Stimulated activated CD4-positive, alpha-beta T cell treated with anti-CD3 and anti-CD28 coated beads, Interleukin-2, amount 100 ng/mL, for 4 hours (primary cell): ENCODE results near the gene CCDC107.

Source experiments
- DNase-seq: peaks from one replicate; pipeline ENCODE4 v3.0.0-alpha.2; 2020; ENCODE audit warnings: low read depth

CCDC107 gene

DNA sequence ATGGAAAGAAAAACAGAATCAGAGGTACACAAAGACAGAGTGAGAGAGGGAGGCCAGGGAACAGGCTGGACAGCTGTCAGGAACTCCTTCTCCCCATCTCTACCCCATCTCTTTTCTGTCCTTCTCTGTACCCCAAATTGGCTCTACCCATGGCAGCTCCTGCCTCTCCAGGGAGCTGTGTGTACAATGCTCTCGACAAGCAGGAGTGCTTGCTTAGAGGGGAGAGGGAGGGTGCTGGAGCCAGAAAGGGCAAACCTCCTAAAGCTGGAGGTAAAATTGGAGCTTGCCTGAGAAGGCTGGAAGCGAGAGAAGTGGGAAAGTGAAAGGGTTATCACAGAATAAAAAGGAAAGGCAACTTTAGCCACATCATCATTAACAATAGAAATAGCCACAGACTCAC is 25.2 kb downstream of the CCDC107 start:
- no peak for DNase-seq

GRCh38 chr9:35684921-35685320 is 26.8 kb downstream of the CCDC107 start:
- DNase-seq: no peak

GRCh38 chr9:35685506-35685905 is 27.4 kb downstream of the CCDC107 start:
- no peak for DNase-seq

DNA sequence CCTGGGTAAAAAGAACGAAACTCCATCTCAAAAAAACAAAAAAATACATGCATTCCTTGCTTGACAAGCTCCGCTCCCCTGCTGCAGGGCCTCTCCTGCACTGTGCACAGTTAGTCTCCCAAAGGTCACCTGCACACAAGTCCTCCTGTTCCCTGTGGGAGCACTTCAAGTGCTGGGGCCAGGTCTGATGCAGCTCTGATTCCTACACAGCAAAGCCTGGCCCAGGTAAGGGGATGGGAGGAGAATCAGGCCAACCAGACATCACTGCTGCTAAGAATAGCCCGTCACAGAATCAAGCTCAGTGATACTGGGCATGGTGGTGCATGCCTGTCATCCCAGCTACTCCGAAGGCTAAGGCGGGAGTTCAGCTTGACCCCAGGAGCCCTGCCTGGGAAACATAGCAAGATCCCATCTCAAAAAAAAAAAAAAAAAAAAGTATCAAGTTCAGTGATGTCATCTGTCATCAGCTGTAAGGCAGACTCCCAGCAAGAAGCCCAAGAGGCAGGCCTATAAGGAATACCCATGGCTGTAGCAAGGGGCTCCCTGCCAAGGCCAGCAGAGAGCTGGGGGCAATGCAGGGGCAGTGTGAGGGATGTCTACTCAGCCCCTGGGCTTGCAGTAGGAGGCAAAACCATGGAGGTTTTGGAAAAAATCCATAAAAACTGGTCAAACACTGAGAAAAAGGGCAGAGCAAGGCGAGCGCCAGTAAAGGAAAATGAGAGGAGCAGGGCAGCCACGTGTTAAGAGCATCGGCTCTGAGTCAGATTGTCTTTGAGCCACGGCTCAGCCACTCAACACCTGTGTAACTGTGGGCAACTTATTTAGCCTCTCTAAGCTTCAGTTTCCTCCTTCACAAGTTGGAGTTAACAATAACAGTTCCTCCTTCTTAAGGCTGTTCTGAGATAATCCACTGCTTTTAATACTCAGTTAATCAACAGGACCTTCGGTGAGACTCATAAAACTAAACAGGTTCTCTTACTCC is 28.4 kb downstream of the CCDC107 start:
- no peak for DNase-seq

DNA sequence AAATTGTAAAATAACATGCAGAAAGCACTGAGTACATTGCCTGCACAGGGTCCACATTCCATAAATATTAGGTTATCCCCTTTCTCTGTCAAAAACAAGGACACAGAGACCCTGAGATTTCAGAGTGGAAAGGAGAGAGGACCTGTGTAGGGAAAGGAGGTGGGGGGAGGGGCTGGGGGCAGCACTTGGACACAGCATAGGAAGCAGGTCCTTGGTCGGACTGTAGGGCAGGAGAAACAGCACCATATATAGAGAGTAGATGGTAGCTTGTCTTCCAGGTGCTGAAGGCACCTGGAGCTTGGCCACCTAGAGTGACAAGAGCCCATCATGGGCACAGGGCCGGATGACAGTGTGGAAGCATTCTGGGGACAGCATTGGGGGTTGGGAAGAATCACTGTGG is 29.2 kb downstream of the CCDC107 start:
- DNase-seq: no peak

GRCh38 chr9:35687972-35688557 is 30.0 kb downstream of the CCDC107 start:
- DNase-seq: no peak

DNA sequence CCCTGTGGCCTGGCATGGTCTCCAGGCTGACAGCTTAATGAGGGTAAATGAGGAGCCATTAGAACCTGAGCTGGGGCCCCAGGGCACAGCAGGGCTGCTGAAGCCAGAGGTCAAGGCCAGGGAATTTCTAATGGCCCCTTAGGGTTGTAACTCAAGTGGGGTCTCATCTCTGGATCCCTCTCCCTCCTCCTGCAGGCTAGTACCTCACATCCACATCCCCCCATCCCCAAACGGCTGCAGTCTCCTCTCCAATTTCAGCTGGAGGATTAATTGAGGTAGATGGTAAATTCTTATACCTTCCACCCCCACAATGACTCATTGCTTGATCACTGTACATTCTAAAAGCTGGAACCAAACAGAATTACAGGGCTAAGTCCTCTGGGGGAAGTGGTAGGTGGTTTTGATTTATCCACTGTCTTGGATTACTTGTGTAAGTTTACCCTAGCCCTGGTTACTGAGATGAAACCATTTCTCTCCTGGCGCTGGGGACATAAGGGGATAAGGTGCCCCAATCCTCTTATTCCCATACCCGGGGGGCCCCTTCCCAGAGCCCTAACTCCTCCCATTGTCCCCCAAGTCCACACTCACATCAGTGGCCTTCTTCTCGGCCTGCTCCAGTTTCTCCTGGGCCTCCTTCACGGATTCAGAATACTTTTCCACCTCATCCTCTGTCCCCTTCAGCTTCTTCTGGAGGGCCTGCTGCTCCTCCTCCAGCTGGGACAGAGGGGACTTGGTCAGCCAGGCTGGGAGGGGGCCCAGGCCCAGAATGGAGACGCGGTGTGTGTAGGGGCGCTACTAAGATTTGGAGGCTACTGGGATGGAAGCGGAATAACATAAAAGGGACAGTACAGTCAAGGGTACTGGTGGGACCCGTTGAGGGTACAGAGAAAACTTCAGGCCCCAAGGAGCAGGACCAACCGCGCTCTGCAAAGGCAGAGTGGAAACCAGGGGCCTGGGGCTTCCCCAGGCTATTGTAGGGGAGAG is 30.8 kb downstream of the CCDC107 start:
- no peak for DNase-seq

DNA sequence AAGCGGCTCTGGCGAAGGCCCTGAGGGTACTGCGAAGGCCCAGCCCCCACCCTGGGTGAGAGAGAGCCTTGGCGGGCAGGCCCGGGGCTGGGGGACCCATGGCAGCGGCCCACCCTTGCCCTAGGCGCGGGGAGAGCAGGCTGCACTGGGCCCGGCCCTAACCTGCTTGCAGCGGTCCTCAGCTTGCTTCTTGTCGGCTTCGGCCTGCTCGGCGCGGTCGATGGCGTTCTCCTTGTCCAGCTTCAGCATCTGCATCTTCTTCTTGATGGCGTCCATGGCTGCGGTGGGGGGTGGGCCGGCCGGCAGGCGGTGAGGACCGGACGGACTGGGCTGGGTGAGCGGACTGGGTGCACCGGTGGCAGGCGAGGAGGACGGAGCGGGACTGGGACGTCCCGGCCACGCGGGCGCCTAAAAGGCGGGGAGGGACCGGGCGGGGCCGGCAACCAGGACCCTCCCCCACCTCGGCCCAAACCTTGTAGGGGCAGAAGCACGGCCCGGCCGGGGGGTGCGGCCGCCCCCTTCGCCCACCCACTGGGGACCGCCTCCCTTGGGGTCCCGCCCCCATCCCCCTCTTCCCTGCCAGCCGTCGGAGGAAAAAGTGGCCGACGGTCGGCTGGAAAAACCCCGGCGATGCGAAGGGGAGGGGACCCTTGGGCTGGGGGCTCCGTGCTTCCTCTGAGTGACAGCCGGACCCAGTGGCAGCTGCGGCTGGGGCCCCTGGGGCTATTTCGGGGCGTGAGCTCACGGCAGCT is 31.6 kb downstream of the CCDC107 start, which contains the start of gene TPM2:
Gene TPM2 (minus strand): TSS at position 384 of the 752 bp plus-strand sequence. CDS start 108 bp downstream, at position 276.
- no peak for DNase-seq

DNA sequence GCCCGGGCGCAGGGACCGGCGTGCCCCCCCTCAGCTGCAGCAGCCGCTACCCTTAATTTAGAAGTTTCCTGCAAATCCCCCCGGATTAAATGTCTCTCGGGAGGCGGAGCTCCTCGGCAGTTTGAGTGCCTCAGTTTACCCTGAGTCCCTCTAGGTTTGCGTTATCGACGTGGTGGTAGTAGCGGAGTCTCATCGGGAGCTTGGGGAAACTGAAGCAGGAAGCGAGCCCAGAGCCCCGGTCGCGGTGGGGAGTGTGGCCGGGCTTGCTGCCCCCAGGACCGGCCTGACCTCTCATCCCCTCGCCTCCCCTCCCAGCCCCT is 32.2 kb downstream of the CCDC107 start:
- no peak for DNase-seq

- DNase-seq: no peak
Observed at GRCh38 chr9:35690614-35691333, 32.7 kb downstream of the CCDC107 start.

- no peak for DNase-seq
Observed at GRCh38 chr9:35691334-35691650, 33.2 kb downstream of the CCDC107 start.

- DNase-seq: no peak
Observed at GRCh38 chr9:35691757-35692301, 33.7 kb downstream of the CCDC107 start.

GRCh38 chr9:35695943-35696401 is 37.9 kb downstream of the CCDC107 start:
- no peak for DNase-seq

DNA sequence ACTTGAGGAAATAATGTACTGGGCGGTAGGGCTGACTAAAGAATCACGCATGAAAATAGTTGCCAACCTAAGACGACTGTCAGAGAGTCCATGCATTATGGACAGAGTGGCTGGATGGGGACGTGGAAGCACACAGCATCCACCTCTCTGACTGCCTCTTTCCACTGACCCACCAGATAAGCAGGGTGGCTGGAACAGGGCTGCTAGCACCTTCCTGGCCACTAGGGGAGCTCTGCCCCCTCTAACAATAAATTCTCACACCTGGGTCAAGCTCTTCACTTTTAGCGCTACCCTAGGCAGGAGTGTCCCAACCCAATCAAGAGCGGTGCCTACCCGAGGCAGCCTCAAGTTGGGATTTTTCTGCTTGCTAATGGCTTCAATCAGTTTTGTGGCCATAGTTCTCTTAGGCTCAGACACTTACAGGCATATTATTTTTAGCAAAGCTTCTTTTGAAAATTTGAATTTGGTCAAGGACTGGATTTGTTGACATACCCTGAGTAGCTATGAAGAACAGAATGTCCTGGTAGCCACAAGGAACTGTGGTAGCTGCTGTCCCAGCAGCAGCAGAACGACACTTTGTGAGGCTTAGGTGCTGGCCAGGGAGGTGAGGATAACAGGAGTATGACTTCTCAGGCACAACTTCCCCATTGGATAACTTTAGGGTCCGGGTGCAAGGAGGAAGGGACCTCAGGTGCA is 38.6 kb downstream of the CCDC107 start:
- peak; percentile 24 for DNase-seq

GRCh38 chr9:35697486-35697885 is 39.4 kb downstream of the CCDC107 start:
- DNase-seq: no peak

DNA sequence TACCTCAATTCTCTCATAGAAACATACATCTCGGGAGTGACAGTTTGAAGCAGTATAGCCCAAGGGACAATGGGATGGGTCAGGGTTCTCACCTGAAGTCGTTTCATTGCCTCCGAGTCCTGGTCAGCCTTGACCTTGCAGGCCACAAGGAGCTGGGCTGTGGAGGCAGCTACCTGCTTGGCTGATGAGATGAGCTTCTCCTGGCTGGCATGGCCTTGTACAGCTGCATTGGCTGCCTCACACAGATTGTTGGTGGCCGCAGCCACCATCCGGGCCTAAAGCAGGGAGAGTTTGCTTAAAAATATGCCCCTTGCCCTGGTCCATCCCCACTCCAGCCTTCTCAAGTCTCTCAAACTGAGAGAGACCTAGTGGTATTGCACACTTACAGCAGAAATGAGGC is 40.1 kb downstream of the CCDC107 start:
- DNase-seq: no peak

- DNase-seq: no peak
Observed at GRCh38 chr9:35700031-35700430, 41.9 kb downstream of the CCDC107 start.

- DNase-seq: no peak
Observed at GRCh38 chr9:35700942-35701341, 42.9 kb downstream of the CCDC107 start.

GRCh38 chr9:35702696-35703095 is 44.6 kb downstream of the CCDC107 start:
- DNase-seq: no peak
